Fibroblast of skin of scalp (primary cell): ENCODE measurements around the gene RAPGEF3.

Source experiments
- DNase-seq: peaks from one replicate; pipeline ENCODE4 v3.0.0-alpha.2; 2013

RAPGEF3 gene

GRCh38 chr12:47755655-47756562 lies 2.8 kb downstream of the RAPGEF3 start:
- no peak for DNase-seq

- DNase-seq: no peak
These were observed 3.8 kb downstream of the RAPGEF3 start for GRCh38 chr12:47754881-47755280.

GRCh38 chr12:47754126-47754525 lies 4.6 kb downstream of the RAPGEF3 start:
- DNase-seq: no peak

- DNase-seq: no peak
These were observed 5.4 kb downstream of the RAPGEF3 start for GRCh38 chr12:47753021-47754001.

- DNase-seq: peak; percentile 45
These were observed 6.1 kb downstream of the RAPGEF3 start for GRCh38 chr12:47752552-47752951.

- no peak for DNase-seq
These were observed 6.6 kb downstream of the RAPGEF3 start for GRCh38 chr12:47752121-47752520.

GRCh38 chr12:47751561-47751960 lies 7.1 kb downstream of the RAPGEF3 start:
- no peak for DNase-seq

- DNase-seq: no peak
These were observed 7.7 kb downstream of the RAPGEF3 start for GRCh38 chr12:47750916-47751470.

GRCh38 chr12:47750229-47750798 lies 8.4 kb downstream of the RAPGEF3 start:
- DNase-seq: no peak

GRCh38 chr12:47748899-47749298 lies 9.8 kb downstream of the RAPGEF3 start:
- no peak for DNase-seq

GRCh38 chr12:47748507-47748828 lies 10.2 kb downstream of the RAPGEF3 start:
- no peak for DNase-seq

GRCh38 chr12:47747596-47748506 lies 10.8 kb downstream of the RAPGEF3 start:
- DNase-seq: no peak

- DNase-seq: no peak
These were observed 11.6 kb downstream of the RAPGEF3 start for GRCh38 chr12:47747126-47747525.

GRCh38 chr12:47746523-47746922 lies 12.2 kb downstream of the RAPGEF3 start:
- DNase-seq: no peak

- no peak for DNase-seq
These were observed 12.6 kb downstream of the RAPGEF3 start for GRCh38 chr12:47746073-47746472.

- no peak for DNase-seq
These were observed 13.1 kb downstream of the RAPGEF3 start for GRCh38 chr12:47745485-47746041.

GRCh38 chr12:47744778-47745436 lies 13.8 kb downstream of the RAPGEF3 start:
- DNase-seq: no peak

- no peak for DNase-seq
These were observed 14.6 kb downstream of the RAPGEF3 start for GRCh38 chr12:47744005-47744651.

- no peak for DNase-seq
These were observed 15.3 kb downstream of the RAPGEF3 start for GRCh38 chr12:47743311-47743860.
